ENCODE results near the gene AGPAT4. TPM values are rescaled to one million over a fixed set of nuclear protein-coding genes. Genes with fewer than 3 reads are reported as not detected.

AGPAT4 gene
- total RNA-seq, 2 donors from 2014 or later, result 61.0 to 61.1 TPM

DNA sequence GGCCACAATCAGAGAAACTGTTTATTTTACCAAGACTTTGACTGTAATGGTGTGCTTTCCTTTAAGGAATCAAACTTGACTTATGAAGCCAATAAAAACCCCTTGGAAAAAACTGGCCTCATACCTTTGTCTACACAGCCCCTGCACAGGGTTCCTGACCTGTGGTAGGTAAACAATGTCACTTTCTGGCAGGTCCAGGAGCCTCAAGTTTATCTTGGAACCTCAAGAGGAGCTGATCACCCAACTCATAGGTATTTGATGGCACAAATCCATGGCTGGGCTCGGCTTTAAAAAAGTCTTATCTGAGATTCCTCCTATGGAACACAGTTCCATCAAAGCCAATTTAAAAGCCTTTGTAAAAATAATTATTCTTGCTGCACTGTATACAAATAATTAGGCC is 61.0 kb downstream of the AGPAT4 start:
- 60 to 93% methylated on average over 1 of the region's 1 CpG for WGBS, 2 experiments (ENCODE audit: insufficient coverage in 1 of 2, insufficient read length in 1 of 2)
- H3K4me1 ChIP-seq (ENCODE audit: control insufficient read depth, insufficient read depth, low read length), result no peaks in the 10 kb centered on the region
- DNase-seq, result no peak
- no peaks in the 10 kb centered on the region for H3K4me1 Mint-ChIP-seq
- H3K27me3 ChIP-seq (ENCODE audit: control insufficient read depth, insufficient read depth, low read length, poor library complexity, severe bottlenecking), result no peaks in the 10 kb centered on the region
- peaks cover 76% of the 10 kb centered on the region for H3K36me3 ChIP-seq (ENCODE audit: control insufficient read depth, insufficient read depth, low read length)
- peaks cover 95% of the 10 kb centered on the region for H3K9me3 ChIP-seq (ENCODE audit: control insufficient read depth, low read length)
- H3K27ac ChIP-seq (ENCODE audit: low read depth, low read length), result no peak overlapping the region
- H3K36me3 Mint-ChIP-seq (ENCODE audit: low read depth), result peaks cover 87% of the 10 kb centered on the region
- H3K9me3 Mint-ChIP-seq, result peaks cover 86% of the 10 kb centered on the region
- TF ChIP-seq, protein P1, sequence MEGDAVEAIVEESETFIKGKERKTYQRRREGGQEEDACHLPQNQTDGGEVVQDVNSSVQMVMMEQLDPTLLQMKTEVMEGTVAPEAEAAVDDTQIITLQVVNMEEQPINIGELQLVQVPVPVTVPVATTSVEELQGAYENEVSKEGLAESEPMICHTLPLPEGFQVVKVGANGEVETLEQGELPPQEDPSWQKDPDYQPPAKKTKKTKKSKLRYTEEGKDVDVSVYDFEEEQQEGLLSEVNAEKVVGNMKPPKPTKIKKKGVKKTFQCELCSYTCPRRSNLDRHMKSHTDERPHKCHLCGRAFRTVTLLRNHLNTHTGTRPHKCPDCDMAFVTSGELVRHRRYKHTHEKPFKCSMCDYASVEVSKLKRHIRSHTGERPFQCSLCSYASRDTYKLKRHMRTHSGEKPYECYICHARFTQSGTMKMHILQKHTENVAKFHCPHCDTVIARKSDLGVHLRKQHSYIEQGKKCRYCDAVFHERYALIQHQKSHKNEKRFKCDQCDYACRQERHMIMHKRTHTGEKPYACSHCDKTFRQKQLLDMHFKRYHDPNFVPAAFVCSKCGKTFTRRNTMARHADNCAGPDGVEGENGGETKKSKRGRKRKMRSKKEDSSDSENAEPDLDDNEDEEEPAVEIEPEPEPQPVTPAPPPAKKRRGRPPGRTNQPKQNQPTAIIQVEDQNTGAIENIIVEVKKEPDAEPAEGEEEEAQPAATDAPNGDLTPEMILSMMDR (conservative IDR thresholded peaks at IDR 0.05), result no peak
- H3K4me3 ChIP-seq (ENCODE audit: low read length), result peak overlapping the region; percentile 53
- no peaks in the 10 kb centered on the region for H3K27me3 Mint-ChIP-seq (ENCODE audit: insufficient read depth)
- no peak overlapping the region for H3K4me3 Mint-ChIP-seq
- H3K9ac ChIP-seq (ENCODE audit: extremely low read depth, low read length, poor library complexity, severe bottlenecking), result no peak overlapping the region
- no peak overlapping the region for H3K27ac Mint-ChIP-seq

DNA sequence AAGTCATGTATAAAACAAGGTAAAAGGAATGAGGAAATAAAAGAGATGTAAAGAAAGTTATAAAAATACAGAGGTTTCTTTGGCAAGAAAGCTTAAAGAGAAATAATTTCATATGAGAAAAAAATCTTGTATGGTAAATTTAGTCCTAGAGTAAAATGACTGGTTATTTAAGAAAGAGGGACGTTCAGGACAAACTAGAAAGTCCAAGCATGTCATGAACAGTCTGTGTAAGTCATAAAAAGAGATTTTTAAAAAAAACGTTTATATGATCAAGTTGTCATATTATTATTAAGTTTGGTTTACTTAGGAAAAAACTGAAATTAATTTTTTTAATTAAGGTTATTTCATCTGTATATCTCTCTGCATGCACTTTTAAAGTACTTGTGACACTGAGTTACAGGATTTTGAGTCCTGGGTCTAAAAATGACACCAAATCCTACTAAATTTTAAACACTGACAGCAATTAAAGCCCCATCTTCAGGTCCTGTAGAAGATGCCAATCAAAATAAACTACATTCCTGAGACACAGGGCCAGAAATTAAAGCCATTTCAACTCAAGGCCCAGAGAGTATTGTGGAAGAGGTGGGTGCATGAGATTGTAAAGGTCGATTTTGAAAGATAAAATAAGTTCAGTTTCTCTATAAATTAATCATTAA is 62.4 kb downstream of the AGPAT4 start:
- TF ChIP-seq, protein P1 (conservative IDR thresholded peaks at IDR 0.05), result no peak
- H3K4me1 ChIP-seq (ENCODE audit: control insufficient read depth, insufficient read depth, low read length), result no peaks in the 10 kb centered on the region
- Mint-ChIP-seq H3K27ac (no peak overlapping the region), H3K9me3 (peaks cover 82% of the 10 kb centered on the region), H3K4me1 (no peaks in the 10 kb centered on the region), H3K36me3 (ENCODE audit: low read depth) (peaks cover 82% of the 10 kb centered on the region), H3K4me3 (no peak overlapping the region), H3K27me3 (ENCODE audit: insufficient read depth) (no peaks in the 10 kb centered on the region)
- peak overlapping the region; percentile 53 for H3K4me3 ChIP-seq (ENCODE audit: low read length)
- H3K36me3 ChIP-seq (ENCODE audit: control insufficient read depth, insufficient read depth, low read length), result peaks cover 69% of the 10 kb centered on the region
- 82 to 93% methylated on average over 3 of the region's 3 CpGs for WGBS, 2 experiments (ENCODE audit: insufficient coverage in 1 of 2, insufficient read length in 1 of 2)
- H3K9me3 ChIP-seq (ENCODE audit: control insufficient read depth, low read length), result peaks cover 91% of the 10 kb centered on the region
- no peak overlapping the region for H3K27ac ChIP-seq (ENCODE audit: low read depth, low read length)
- H3K9ac ChIP-seq (ENCODE audit: extremely low read depth, low read length, poor library complexity, severe bottlenecking), result no peak overlapping the region
- H3K27me3 ChIP-seq (ENCODE audit: control insufficient read depth, insufficient read depth, low read length, poor library complexity, severe bottlenecking), result no peaks in the 10 kb centered on the region
- DNase-seq, result no peak

DNA sequence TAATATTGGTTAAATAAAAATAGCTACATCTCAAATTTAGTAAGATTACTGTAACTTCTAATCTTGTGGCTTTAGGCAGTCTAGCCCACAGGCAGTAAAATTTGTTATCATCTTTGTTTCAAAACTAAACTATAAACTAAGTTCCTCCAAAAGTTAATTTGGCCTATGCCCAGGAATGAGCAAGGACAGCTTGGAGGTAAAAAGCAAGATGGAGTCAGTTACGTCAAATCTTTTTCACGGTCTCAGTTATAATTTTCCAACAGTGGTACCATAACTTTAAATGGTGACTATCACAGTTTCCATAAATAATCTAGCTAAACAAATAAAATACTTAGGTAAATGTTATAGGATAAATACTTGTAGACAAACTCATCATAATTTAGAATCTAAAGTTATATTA is 63.0 kb downstream of the AGPAT4 start:
- Mint-ChIP-seq H3K27me3 (ENCODE audit: insufficient read depth) (no peaks in the 10 kb centered on the region), H3K4me1 (no peaks in the 10 kb centered on the region), H3K27ac (no peak overlapping the region), H3K4me3 (no peak overlapping the region), H3K36me3 (ENCODE audit: low read depth) (peaks cover 80% of the 10 kb centered on the region), H3K9me3 (peaks cover 76% of the 10 kb centered on the region)
- no peak for DNase-seq
- Histone ChIP-seq H3K27me3 (ENCODE audit: control insufficient read depth, insufficient read depth, low read length, poor library complexity, severe bottlenecking) (no peaks in the 10 kb centered on the region), H3K4me1 (ENCODE audit: control insufficient read depth, insufficient read depth, low read length) (no peaks in the 10 kb centered on the region), H3K9ac (ENCODE audit: extremely low read depth, low read length, poor library complexity, severe bottlenecking) (no peak overlapping the region), H3K36me3 (ENCODE audit: control insufficient read depth, insufficient read depth, low read length) (peaks cover 68% of the 10 kb centered on the region), H3K9me3 (ENCODE audit: control insufficient read depth, low read length) (peaks cover 85% of the 10 kb centered on the region), H3K4me3 (ENCODE audit: low read length) (no peak overlapping the region), H3K27ac (ENCODE audit: low read depth, low read length) (no peak overlapping the region)
- 85% methylated on average over 2 of the region's 2 CpGs; no CpG with 5 or more reads in 1 of the 2 experiments for WGBS, 2 experiments (ENCODE audit: insufficient coverage in 1 of 2, insufficient read length in 1 of 2)
- TF ChIP-seq, protein P1 (conservative IDR thresholded peaks at IDR 0.05), result no peak
